Hepatic stellate cell (primary cell): Measurements from ENCODE around the gene TARDBP.
"Not testable (repeated sequence)": the region's sequence is repeated elsewhere in the genome, so short reads cannot be mapped to it uniquely, and the experiment has no call there.

Experiments used
- DNase-seq: peaks from one replicate; pipeline ENCODE4 v3.0.0; 2011; ENCODE audit warnings: low spot score

TARDBP gene

GRCh38 chr1:11042995-11043874 is 30.8 kb downstream of the TARDBP start:
- no peak for DNase-seq

- DNase-seq = no peak
These were observed 31.8 kb downstream of the TARDBP start for GRCh38 chr1:11044086-11044848.

GRCh38 chr1:11044849-11045427 is 32.5 kb downstream of the TARDBP start:
- DNase-seq = no peak

- DNase-seq = no peak
These were observed 33.2 kb downstream of the TARDBP start for GRCh38 chr1:11045428-11046269.

GRCh38 chr1:11046270-11046566 is 33.8 kb downstream of the TARDBP start:
- DNase-seq = no peak

- no peak for DNase-seq
These were observed 34.3 kb downstream of the TARDBP start, which contains the start of gene MASP2 for GRCh38 chr1:11046625-11047365. MASP2 (minus strand) TSS chr1:11047239; CDS start chr1:11047207, 32 bp downstream.

GRCh38 chr1:11051121-11051520 is 38.7 kb downstream of the TARDBP start:
- not testable (repeated sequence) for DNase-seq

- DNase-seq = no peak
These were observed 39.5 kb downstream of the TARDBP start for GRCh38 chr1:11051781-11052511.

GRCh38 chr1:11052839-11053757 is 40.6 kb downstream of the TARDBP start:
- no peak for DNase-seq

- DNase-seq = no peak
These were observed 41.3 kb downstream of the TARDBP start for GRCh38 chr1:11053758-11054137.

GRCh38 chr1:11054181-11054580 is 41.7 kb downstream of the TARDBP start:
- DNase-seq = no peak

- DNase-seq = no peak
These were observed 42.2 kb downstream of the TARDBP start for GRCh38 chr1:11054666-11055065.

GRCh38 chr1:11055676-11056075 is 43.2 kb downstream of the TARDBP start:
- no peak for DNase-seq

- DNase-seq = no peak
These were observed 44.0 kb downstream of the TARDBP start for GRCh38 chr1:11056504-11056903.

GRCh38 chr1:11057477-11057876 is 45.0 kb downstream of the TARDBP start:
- no peak for DNase-seq

GRCh38 chr1:11058026-11058425 is 45.6 kb downstream of the TARDBP start:
- DNase-seq = no peak

GRCh38 chr1:11058595-11059154 is 46.2 kb downstream of the TARDBP start:
- DNase-seq = no peak

GRCh38 chr1:11059155-11059967 is 46.9 kb downstream of the TARDBP start:
- DNase-seq = peak; percentile 51
